UCSD-AML1 (cell line): ENCODE results near the gene COG7.
"Not testable (repeated sequence)": the region's sequence is repeated elsewhere in the genome, so short reads cannot be mapped to it uniquely, and the experiment has no call there.

ENCODE experiments used
- DNase-seq: peaks from one replicate; lab custom pipeline; 2025; ENCODE audit not compliant: unreplicated experiment; lab: John Stamatoyannopoulos, UW

The COG7 gene

GRCh38 chr16:23388786-23389185 is 64.2 kb downstream of the COG7 start:
- no peak for DNase-seq

- DNase-seq = no peak
Observed at GRCh38 chr16:23387666-23388065, 65.3 kb downstream of the COG7 start.

GRCh38 chr16:23385441-23385840 is 67.5 kb downstream of the COG7 start:
- no peak for DNase-seq

GRCh38 chr16:23384878-23385277 is 68.1 kb downstream of the COG7 start:
- DNase-seq = no peak

GRCh38 chr16:23383881-23384280 is 69.1 kb downstream of the COG7 start:
- DNase-seq = no peak

GRCh38 chr16:23382279-23382678 is 70.7 kb downstream of the COG7 start:
- DNase-seq = no peak

GRCh38 chr16:23381702-23382101 is 71.3 kb downstream of the COG7 start:
- not testable (repeated sequence) for DNase-seq

GRCh38 chr16:23380501-23380951 is 72.5 kb downstream of the COG7 start:
- DNase-seq = no peak

GRCh38 chr16:23379707-23380106 is 73.3 kb downstream of the COG7 start:
- DNase-seq = no peak

- no peak for DNase-seq
Observed at GRCh38 chr16:23378921-23379320, 74.1 kb downstream of the COG7 start.

- no peak for DNase-seq
Observed at GRCh38 chr16:23378256-23378655, 74.7 kb downstream of the COG7 start.

GRCh38 chr16:23377071-23377931 is 75.7 kb downstream of the COG7 start:
- no peak for DNase-seq

GRCh38 chr16:23375643-23376042 is 77.3 kb downstream of the COG7 start:
- no peak for DNase-seq

GRCh38 chr16:23374721-23375510 is 78.1 kb downstream of the COG7 start:
- DNase-seq = no peak

- no peak for DNase-seq
Observed at GRCh38 chr16:23373436-23374219, 79.4 kb downstream of the COG7 start.

- DNase-seq = no peak
Observed at GRCh38 chr16:23371368-23371767, 81.6 kb downstream of the COG7 start.

- no peak for DNase-seq
Observed at GRCh38 chr16:23369416-23369815, 83.6 kb downstream of the COG7 start.

- no peak for DNase-seq
Observed at GRCh38 chr16:23368469-23368868, 84.5 kb downstream of the COG7 start.

- no peak for DNase-seq
Observed at GRCh38 chr16:23367988-23368387, 85.0 kb downstream of the COG7 start.

GRCh38 chr16:23367564-23367963 is 85.4 kb downstream of the COG7 start:
- no peak for DNase-seq

GRCh38 chr16:23366341-23366740 is 86.6 kb downstream of the COG7 start:
- not testable (repeated sequence) for DNase-seq
